SKM-1 (cell line): ENCODE results near the gene PPARGC1A.

Source experiments
- DNase-seq: peaks from one replicate; lab custom pipeline; 2025; ENCODE audit not compliant: unreplicated experiment; lab: John Stamatoyannopoulos, UW

The PPARGC1A gene

DNA sequence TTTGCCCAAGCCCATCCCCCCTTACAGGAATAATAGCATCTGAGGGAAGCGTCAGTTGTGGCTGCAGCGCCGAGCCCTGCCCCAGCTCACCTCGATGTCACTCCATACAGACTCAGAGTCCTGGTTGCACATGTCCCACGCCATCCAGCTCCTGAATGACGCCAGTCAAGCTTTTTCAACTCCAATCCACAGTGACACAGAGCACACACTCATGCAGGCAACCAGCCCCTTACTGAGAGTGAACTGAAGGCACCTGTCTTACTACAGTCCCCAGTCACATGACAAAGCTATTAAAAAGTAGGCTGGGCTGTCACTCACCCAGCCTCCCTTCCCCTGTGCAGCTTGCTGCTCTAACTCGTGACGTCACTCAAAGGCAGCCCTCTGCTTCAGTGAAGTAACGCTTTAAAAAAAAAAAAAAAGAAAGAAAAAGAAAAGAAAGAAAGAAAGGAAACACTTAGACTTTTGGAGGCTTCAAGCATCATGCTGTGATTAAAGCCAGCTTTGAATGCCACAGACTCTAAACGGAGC is at the start of gene PPARGC1A:
TSS of gene PPARGC1A (minus strand) at position 234 of the 528 bp plus-strand sequence. CDS start at position 144, 90 bp downstream.
- DNase-seq, result no peak

- DNase-seq, result no peak
Measured at GRCh38 chr4:23938796-23939195, 48.9 kb upstream of the PPARGC1A start.

DNA sequence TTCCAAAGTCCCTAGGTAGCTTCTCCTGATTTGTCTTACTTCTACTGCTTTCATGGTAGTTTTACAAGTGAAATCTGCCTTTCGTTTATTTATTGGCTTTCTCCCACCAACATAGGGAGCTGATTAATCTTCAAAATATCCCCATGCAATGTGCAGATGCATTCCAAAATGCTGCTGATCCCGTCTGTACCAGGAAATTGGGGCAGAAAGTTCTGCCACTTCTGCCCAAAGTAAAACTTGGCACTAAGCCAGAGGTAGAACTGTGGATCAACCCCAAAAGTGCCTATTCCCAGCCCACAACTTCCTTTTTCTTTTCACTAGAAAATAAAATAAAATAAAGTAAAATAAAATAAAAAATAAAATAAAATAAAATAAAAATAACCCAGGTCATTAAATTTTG is 47.3 kb upstream of the PPARGC1A start:
- no peak for DNase-seq

DNA sequence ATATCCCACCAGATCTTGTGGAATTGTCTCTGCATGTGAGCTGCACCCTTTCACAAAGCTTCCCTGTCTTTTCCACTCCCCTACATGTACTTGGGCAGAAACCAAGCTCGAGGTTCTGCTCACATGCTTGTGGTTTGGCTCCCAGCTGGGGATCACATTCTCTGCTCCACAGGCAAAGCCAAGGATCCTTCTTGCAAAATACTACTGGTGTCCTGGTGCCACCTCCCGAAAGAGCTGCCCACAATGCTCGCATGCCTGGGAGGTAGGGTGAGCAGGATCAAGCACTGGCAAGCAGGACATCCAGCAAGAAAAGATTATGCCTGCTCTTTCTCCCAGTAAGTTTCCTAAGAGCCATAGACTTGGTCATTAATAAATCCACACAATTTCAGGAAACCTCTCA is 45.1 kb upstream of the PPARGC1A start:
- no peak for DNase-seq

DNA sequence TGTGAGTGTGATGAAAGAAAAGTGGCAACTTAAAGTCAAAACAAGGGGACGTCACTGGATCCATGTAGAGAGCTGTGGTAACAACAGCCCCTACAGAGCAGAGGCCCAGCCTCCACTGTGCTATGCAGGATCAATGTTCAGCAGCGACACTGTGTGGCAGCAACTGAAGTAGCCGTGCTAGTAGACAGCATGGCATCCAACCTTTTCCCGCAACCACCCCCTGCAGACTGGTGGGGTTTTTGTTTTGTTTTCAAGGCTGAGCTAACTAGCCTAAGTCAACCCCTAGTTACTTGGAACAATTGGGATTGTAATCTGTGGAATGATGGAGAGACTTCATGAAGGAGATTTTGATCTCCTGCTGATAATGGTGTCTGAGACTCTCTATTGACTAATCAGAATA is 44.4 kb upstream of the PPARGC1A start:
- no peak for DNase-seq

GRCh38 chr4:23932901-23933308 is 43.1 kb upstream of the PPARGC1A start:
- DNase-seq, result no peak

DNA sequence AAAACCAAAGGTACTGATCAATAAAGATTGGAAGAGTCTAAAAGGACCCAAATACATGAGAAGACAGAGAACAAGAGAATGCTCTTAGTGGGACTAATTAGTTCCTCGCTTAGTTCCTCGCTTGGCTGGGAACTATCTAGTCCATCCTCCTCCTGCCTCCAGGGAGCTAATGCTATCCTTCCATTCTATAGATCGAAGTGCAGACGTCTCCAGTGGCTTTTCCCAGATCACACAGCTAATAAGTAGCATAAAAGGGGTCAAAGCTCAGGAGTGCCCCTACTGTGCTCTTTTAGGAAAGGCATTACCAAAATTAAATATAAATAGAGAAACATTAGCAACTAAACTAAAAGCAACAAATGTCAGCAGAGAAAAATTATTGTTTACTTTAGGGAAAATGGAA is 42.3 kb upstream of the PPARGC1A start:
- no peak for DNase-seq

DNA sequence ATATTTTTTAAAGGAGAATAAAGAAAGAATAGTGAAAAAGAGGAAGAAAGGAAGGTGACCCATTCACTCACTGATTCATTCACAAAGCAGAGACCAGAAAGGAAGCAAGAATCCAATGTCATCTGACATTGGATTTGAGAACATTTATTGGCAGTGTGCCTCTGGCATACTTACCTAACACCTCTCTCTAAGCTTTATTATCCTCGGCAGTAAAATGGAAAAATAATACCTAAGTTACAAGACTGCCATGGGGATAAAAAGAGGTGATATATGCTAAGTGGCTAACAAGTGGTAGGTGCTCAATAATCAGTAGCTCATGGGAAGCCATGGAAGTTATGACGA is 41.6 kb upstream of the PPARGC1A start:
- DNase-seq, result no peak

DNA sequence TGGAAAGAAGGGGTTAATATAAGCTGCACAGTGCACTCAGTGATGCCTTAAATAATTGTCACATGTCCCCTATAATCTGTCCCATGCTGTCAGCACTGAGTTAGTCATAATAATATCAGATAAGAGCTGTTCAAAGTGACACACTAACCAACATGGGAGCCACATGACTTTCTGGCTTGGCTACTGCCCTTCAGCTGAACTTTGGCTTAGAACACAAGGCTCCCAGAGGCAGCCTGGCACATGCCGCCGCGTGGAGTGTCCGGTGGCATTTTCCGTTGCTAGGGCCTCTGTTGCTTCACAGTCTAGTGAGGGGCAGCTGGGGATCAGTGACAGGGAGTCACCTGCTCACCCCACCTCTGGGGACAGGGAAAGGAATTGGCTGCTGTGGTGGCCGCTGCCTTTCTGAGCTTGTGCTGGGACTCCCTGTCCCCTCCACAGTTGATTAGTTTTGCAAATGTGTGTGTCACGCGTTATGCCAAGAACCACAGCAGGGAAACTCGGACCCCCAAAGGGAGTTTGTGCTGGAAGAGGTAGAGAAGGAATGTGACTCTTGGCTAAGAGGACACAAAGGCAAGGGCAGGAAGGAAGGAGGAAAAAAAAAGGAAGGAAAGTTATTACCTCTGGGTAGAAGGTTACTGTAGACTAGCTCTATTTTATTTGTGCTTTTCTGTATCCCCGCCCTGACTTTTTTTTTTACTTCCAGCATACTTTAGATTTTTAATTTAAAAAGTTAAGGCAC is 41.1 kb upstream of the PPARGC1A start:
- DNase-seq, result no peak

GRCh38 chr4:23929248-23929647 is 39.4 kb upstream of the PPARGC1A start:
- DNase-seq, result no peak

DNA sequence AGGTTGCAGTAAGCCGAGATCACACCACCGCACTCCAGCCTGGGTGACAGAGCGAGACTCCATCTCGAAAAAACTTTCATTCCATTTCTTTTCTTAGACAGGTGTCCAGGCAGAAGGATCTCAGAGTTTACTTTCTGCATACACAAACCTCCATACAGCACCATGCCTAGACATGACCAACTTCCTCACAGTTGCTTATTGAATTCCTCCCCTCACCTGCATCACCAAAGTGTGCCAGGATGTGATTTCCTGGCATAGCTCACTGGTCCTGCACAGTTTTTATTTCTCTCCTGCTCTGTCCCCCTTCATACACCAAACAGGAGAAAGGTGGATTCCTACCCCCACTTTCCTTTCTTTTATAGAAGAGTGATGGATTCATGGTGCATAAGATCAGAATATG is 34.7 kb upstream of the PPARGC1A start:
- no peak for DNase-seq

GRCh38 chr4:23923840-23924239 is 34.0 kb upstream of the PPARGC1A start:
- DNase-seq, result no peak

GRCh38 chr4:23923141-23923540 is 33.3 kb upstream of the PPARGC1A start:
- no peak for DNase-seq

- no peak for DNase-seq
Measured at GRCh38 chr4:23922541-23923111, 32.8 kb upstream of the PPARGC1A start.

DNA sequence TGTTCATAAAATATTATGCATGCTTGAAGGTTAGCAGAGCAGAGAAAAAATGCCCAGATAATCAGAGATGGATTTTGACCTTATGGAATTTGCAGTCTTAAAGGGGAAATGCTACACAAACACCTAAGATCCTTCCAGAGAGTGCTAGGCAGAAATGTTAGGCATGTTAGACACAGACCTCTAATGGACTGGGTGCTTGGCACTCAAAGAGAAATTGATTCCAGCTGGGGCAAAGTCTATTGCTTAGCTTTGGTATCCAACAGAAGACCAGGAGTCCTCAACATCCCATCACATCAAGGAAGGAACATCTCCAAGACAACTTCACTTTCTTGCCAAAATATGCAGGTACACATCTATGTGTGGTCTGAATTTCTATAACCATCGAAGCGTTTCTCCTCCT is 32.2 kb upstream of the PPARGC1A start:
- no peak for DNase-seq

GRCh38 chr4:23921447-23921845 is 31.6 kb upstream of the PPARGC1A start:
- DNase-seq, result no peak

- no peak for DNase-seq
Measured at GRCh38 chr4:23920716-23921446, 31.0 kb upstream of the PPARGC1A start.

- DNase-seq, result no peak
Measured at GRCh38 chr4:23920296-23920695, 30.4 kb upstream of the PPARGC1A start.

GRCh38 chr4:23916282-23916681 is 26.4 kb upstream of the PPARGC1A start:
- DNase-seq, result no peak

DNA sequence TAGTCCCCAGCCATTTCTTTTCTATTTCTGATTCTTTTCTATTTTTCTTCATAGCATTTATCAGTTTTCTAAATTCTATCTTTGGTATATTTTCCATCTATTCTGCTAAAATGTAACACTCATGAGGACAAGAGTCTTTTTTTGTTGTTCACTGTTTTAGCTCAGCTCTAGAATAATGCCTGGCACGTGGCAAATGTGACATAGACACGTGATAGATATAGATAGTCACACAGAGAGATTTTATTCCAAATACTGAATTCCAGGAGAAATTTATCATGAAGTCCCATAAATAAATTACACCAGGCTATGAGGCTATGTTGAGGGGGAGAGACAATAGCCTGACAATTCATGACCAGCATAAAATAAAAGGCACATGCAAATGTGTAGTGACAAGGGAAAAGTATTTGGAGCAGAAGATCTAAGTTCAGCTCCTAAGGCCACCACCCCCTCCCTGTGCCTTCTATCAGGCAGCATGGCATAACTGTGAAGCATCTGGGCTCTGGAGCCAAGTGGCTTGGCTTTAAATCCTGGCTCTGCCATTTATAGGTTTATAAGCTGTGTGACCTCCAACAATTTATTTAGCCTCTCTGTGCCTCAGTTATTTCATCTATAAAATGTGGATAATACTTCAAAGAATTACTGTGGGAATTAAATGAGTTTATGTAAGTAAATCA is 25.7 kb upstream of the PPARGC1A start:
- no peak for DNase-seq

DNA sequence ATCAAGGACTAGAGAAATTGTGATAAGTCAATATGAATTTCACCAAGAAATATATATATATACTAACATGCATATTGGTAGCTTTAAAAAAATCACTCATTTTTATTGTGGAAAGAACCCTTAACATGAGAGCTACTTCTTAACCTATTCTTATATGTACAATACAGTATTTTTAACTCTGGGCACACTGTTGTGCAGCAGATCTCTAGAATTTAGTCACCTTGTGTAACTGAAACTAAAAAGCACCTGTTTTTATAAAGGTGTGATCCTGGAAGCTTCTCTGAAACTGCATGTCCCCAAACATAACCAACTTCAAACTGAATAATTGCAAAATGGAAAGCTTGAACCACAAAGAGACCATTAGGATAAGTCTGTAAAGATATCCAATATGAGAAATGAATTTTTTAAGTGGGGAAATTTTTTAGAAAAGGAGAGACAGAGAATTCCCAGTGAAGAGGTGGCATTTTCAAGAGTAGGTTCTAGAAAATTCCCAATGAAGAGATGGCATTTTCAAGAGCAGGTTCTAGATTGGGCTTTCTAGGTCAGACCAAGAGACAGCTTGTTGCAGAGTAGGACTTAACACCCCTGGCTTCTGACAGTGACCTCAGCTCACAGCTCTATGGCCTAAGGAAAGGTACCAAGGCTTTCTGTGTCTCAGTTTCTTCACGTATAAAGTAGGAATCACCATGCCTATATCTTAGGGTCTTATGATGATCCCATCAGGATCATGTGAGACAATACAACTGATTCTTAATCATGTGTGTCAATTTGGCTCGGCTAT is 22.0 kb upstream of the PPARGC1A start:
- DNase-seq, result no peak
